Activated CD4-positive, CD25-positive, alpha-beta regulatory T cell (primary cell): Measurements from ENCODE around the gene PCDHA6.
"Not testable (repeated sequence)": the region's sequence is repeated elsewhere in the genome, so short reads cannot be mapped to it uniquely, and the experiment has no call there.

ENCODE experiments used
- DNase-seq, 4 experiments: peaks; one replicate each; lab custom pipeline; 2025; lab: John Stamatoyannopoulos, UW

The PCDHA6 gene

GRCh38 chr5:140827704-140828361 lies at the start of gene PCDHA6:
PCDHA6 (plus strand) TSS chr5:140827960; CDS start chr5:140828092, 132 bp downstream.
- DNase-seq = no peak

GRCh38 chr5:140780512-140780911 lies 47.2 kb upstream of the PCDHA6 start:
- DNase-seq = no peak

- DNase-seq = no peak
These were observed 41.7 kb upstream of the PCDHA6 start, which contains the start of gene PCDHA1 for GRCh38 chr5:140785905-140786686. PCDHA1 (plus strand) TSS chr5:140786140.

GRCh38 chr5:140787422-140787821 lies 40.3 kb upstream of the PCDHA6 start:
- not testable (repeated sequence) for DNase-seq

GRCh38 chr5:140787849-140788504 lies 39.8 kb upstream of the PCDHA6 start:
- DNase-seq = not testable (repeated sequence)

- no peak for DNase-seq
These were observed 36.7 kb upstream of the PCDHA6 start for GRCh38 chr5:140791089-140791488.

GRCh38 chr5:140794595-140795258 lies 33.0 kb upstream of the PCDHA6 start, which contains the start of gene PCDHA2:
PCDHA2 (plus strand) TSS chr5:140794852.
- no peak for DNase-seq

- no peak for DNase-seq
These were observed 32.5 kb upstream of the PCDHA6 start for GRCh38 chr5:140795259-140795641.

- not testable (repeated sequence) for DNase-seq
These were observed 31.6 kb upstream of the PCDHA6 start for GRCh38 chr5:140796072-140796717.

GRCh38 chr5:140796718-140797095 lies 31.1 kb upstream of the PCDHA6 start:
- DNase-seq = no peak

GRCh38 chr5:140800816-140801493 lies 26.8 kb upstream of the PCDHA6 start, which contains the start of gene PCDHA3:
PCDHA3 (plus strand) TSS chr5:140801057.
- DNase-seq = no peak

GRCh38 chr5:140801494-140801841 lies 26.3 kb upstream of the PCDHA6 start:
- DNase-seq = no peak

- not testable (repeated sequence) for DNase-seq
These were observed 25.4 kb upstream of the PCDHA6 start for GRCh38 chr5:140802381-140802780.

- no peak for DNase-seq
These were observed 24.9 kb upstream of the PCDHA6 start for GRCh38 chr5:140802781-140803271.

GRCh38 chr5:140806834-140807775 lies 20.7 kb upstream of the PCDHA6 start, which contains the start of gene PCDHA4:
PCDHA4 (plus strand) TSS chr5:140807068.
- no peak for DNase-seq

- DNase-seq = not testable (repeated sequence)
These were observed 19.4 kb upstream of the PCDHA6 start for GRCh38 chr5:140808241-140808888.

GRCh38 chr5:140808889-140809291 lies 18.9 kb upstream of the PCDHA6 start:
- no peak for DNase-seq

GRCh38 chr5:140821375-140822280 lies 6.1 kb upstream of the PCDHA6 start, which contains the start of gene PCDHA5:
PCDHA5 (plus strand) TSS chr5:140821613.
- DNase-seq = no peak
